ENCODE results near the gene TUBAL3.

DNA sequence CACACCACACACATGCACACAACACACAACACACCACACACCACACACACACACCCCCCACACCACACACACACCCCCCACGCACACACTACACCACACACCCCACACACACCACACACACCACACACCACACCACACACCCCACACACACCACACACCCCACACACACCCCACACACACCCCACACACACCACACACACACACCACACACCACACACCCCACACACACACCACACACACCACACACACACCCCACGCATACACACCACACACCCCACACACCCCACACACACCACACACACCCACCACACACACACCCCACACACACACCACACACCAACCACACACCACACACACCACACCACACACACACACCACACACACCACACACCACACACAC is 23.4 kb downstream of the TUBAL3 start:
- no peak for TF ChIP-seq POLR2A (IDR thresholded peaks at IDR 0.05; ENCODE audit: extremely low read depth, insufficient read length)
- no peak for TF ChIP-seq MYC (IDR thresholded peaks at IDR 0.05; ENCODE audit: low read depth, low read length)
- TF ChIP-seq, protein P1, sequence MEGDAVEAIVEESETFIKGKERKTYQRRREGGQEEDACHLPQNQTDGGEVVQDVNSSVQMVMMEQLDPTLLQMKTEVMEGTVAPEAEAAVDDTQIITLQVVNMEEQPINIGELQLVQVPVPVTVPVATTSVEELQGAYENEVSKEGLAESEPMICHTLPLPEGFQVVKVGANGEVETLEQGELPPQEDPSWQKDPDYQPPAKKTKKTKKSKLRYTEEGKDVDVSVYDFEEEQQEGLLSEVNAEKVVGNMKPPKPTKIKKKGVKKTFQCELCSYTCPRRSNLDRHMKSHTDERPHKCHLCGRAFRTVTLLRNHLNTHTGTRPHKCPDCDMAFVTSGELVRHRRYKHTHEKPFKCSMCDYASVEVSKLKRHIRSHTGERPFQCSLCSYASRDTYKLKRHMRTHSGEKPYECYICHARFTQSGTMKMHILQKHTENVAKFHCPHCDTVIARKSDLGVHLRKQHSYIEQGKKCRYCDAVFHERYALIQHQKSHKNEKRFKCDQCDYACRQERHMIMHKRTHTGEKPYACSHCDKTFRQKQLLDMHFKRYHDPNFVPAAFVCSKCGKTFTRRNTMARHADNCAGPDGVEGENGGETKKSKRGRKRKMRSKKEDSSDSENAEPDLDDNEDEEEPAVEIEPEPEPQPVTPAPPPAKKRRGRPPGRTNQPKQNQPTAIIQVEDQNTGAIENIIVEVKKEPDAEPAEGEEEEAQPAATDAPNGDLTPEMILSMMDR (IDR thresholded peaks at IDR 0.05; ENCODE audit: low read depth, low read length) = no peak

Data from NB4 (cell line).